ENCODE measurements around the gene ZNF568.

Gene ZNF568

GRCh38 chr19:37007587-37008220, 91.6 kb downstream of the ZNF568 start:
- DNase-seq, result peak; percentile 49

GRCh38 chr19:37009871-37010270, 93.7 kb downstream of the ZNF568 start:
- DNase-seq, result no peak

DNA sequence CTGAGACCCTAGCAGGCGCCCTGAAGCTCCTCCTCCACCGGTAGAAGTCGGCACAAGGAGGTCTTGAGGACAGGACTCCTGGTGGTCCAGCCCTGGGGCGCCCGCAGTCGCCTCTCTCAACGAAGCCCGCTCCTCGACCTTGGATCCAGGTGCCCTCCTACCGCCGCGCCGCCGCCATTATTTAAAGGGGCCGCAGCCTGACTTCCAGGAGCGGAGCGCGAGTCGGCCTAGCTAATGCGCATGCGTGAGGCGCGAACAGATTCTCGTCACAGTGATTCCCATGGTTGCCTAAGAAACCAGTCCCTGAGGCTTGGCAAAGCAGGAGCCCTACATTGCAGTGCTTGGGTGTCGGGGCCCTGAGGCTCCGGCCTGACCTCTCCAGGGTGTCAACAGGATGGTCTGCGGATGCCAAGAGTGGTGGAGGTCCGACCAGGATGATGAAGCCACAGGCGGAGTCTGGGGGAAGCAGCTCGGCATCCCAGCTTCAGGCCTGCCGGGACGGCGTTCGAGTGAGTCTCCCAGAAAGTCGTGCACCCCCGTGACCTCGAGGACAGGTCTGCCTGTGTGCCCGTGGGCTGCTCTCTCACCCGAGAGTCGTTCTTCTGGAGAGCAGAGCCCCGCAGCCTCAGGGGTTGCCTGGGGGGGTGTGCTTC, 96.1 kb downstream of the ZNF568 start:
- no peak for DNase-seq

DNA sequence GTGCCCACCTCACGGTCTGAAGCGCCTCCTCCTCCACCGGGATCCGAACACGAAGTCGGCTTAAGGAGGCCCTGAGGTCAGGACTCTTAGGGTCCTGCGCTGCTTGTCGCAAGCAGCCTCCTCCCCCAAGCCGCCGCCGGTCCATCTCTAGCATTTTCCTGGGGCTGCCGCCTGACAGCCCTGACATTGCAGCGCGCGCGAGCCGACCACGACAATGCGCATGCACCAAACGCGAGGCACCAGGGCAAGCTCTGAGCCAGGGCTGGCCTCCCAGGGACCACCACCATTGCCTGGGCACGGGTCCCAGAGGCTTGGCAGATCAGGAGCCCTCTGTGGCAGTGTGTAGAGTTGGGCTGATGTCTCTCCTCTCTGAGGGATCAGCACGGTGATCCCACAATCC, 98.3 kb downstream of the ZNF568 start:
- DNase-seq, result no peak

DNA sequence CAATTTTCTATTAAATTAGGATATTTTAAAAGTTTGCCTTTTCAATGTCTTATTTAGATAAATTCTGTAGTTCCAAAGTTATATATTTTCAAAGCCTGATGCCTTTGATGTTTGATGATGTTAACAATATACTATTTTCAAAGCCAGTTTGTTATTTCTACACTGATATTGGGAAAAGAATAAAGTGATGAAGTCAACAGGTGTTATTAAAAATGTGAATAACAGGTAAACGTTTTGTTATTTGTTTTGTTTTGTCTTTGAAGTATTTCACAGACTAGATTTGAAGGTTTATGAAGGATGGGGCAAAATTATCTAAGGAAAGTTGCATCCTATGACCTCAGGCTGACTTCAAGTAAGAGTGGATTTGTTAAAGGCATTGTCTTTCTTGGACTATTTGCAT, 129.0 kb downstream of the ZNF568 start:
- no peak for DNase-seq

All from stimulated activated CD4-positive, alpha-beta T cell treated with anti-CD3 and anti-CD28 coated beads, Interleukin-15, amount 100 ng/mL, for 24 hours (primary cell).